ENCODE measurements around the gene CDK5RAP2. TPM values are rescaled to one million over a fixed set of nuclear protein-coding genes. Genes with fewer than 3 reads are reported as not detected.
"Not testable (repeated sequence)": the region's sequence is repeated elsewhere in the genome, so short reads cannot be mapped to it uniquely, and the experiment has no call there.

The CDK5RAP2 gene
- polyA plus RNA-seq (2012; ENCODE audit: insufficient read depth, insufficient read length) = 70.3 TPM

DNA sequence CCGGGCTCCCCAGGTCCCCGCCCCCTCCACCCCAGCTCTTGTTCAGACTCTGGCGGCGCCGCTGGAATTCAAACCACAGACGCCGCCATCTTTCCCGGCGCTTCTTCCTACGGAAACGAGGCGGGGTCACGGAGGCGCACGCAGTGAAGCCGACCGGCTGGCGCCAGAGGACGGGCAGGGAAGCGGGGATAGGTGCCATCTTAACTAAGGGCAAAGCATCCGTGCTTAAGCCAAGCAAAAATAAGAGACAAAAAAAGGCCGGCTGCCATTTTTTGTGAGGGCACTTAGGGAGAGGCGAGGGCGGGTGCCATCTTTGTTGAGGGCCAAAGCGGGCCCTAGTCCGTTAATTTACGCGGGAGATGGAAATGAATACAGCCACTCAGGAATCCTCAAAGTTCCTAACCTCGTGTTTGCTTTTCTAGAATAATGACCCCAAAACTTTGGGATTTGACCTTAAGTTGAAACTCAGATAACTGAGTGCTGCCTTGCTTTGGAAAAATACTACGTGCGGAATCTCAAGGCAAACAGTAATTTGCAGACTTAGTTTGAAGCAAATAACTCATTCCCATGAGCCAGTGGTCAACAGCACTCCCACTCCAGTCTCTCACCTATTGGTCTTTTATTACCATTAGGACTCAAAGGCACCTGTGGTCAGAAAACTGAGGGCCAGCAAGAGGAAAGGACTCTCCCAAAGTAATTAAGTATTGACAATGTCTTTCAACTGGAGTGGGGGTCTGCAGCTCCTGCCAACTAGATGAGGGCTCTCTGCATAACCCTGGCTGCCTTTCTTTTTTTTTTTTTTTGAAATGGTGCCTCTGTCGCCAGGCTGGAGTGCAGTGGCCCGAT is at the start of gene CDK5RAP2:
Gene CDK5RAP2 (minus strand): TSS at position 117 of the 846 bp plus-strand sequence. CDS start 189 bp downstream, outside the sequence.
- DNase-seq (ENCODE audit: low read depth, low spot score) = peak; percentile 98
- peak within 1 kb of the TSS; percentile 98 for H3K4me3 ChIP-seq (ENCODE audit: low read length)

DNA sequence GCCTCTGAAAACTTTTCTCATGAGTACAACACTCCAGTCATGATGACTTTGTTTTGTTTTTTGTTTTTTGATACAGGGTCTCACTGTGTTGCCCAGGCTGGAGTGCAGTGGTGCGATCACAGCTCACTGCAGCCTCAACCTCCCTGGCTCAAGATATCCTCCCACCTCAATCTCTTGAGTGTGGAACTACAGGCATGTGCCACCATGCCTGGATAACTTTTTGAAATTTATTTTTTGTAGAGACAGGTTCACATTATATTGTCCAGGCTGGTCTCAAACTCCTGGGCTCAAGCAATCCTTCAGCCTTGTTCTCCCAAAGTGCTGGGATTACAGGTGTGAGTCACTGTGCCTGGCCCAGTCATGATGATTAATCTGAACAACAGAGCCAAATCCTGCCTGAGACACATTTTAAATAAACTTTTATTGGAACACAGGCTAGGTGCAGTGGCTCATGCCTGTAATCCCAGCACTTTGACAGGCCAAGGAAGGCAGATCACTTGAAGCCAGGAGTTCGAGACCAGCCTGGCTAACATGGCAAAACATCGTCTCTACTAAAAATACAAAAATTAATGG is 49.0 kb upstream of the CDK5RAP2 start:
- not testable (repeated sequence) for H3K4me3 ChIP-seq (ENCODE audit: low read length); DNase-seq (ENCODE audit: low read depth, low spot score)

DNA sequence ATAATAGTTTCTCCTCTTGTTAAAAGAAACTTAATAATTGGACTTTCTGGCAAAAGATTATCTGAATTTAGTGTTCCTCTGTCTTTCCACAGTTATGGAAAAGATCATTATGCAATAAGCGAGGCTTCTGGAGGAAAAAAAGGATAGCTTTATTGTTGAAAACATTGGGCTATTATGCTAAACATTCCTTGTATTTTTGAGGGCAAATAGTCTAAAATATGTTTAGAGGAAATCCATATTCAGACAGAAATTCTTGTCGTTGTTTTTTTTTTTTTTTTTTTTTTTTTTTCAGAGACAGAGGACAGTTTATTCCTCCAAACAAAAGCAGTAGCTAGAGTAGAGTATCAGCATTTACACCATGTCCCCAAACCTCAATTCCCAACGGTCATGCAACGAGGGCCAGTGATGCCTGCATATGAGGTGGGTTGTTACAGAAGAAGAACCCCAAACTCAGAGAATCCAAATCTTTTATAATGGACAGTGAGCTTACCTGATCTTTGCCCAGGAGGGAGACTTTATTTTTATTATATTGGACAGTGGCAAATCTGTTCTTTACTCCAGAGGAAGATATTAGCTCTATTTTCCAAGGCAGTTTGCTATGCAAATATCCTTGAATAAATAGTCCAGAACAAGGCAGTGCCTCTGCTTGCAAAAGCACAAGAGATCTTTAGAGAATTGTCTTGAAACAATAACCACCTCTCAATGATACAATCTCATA is 48.4 kb upstream of the CDK5RAP2 start:
- no peak for DNase-seq (ENCODE audit: low read depth, low spot score)
- no peak overlapping the region for H3K4me3 ChIP-seq (ENCODE audit: low read length)

DNA sequence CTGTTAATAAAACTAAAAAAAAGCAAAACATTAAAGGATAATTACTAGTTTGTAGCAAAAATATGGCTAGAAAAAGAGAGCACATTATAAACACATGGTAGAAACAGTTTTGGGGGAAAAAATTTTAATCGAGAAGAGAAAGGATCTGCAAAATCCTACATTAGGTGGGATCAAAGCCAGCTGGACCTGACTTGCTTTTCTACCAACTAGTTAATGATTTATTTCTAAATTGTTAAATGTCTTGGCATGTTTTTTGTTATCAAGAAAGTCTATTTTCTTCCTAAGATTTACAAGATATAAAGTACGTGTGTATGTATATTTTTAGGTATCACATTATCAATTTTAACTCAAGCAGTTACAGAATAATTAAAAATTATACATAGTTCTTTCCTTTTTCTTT is 47.1 kb upstream of the CDK5RAP2 start:
- H3K4me3 ChIP-seq (ENCODE audit: low read length) = no peak overlapping the region
- no peak for DNase-seq (ENCODE audit: low read depth, low spot score)

DNA sequence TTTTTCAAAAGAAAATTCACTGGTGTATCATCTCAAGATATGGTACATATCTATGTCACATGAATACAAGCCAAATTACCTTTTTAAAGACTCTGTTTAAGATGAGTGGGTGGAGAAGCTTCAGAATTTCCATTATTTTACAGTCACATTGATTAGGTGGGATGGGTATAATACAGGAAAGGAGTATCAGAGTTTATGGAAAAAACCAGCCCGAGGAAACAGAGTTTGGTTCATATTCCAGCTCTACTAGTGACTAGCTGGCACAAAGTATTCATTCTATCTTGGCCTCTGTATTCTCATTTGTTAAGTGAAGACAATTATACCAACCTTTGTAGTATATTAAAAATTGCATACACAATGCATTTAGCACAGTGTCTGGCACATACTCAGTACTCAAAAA is 46.5 kb upstream of the CDK5RAP2 start:
- H3K4me3 ChIP-seq (ENCODE audit: low read length) = no peak overlapping the region
- no peak for DNase-seq (ENCODE audit: low read depth, low spot score)

DNA sequence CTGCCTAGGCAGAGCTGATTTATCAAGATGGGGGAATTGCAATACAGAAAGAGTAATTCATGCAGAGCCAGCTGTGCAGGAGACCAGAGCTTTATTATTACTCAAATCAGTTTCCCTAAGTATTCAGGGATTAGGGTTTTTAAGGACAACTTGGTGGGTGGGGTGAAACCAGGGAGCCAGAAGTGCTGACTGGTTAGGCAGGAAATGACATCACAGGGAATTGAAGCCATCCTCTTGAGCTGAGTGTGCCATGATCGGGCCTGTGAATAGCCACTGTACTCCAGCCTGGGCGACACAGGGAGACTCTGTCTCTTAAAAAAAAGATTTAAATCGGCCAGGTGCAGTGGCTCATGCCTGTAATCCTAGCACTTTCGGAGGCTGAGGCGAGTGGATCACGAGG is 45.3 kb upstream of the CDK5RAP2 start:
- DNase-seq (ENCODE audit: low read depth, low spot score) = no peak
- H3K4me3 ChIP-seq (ENCODE audit: low read length) = no peak overlapping the region

DNA sequence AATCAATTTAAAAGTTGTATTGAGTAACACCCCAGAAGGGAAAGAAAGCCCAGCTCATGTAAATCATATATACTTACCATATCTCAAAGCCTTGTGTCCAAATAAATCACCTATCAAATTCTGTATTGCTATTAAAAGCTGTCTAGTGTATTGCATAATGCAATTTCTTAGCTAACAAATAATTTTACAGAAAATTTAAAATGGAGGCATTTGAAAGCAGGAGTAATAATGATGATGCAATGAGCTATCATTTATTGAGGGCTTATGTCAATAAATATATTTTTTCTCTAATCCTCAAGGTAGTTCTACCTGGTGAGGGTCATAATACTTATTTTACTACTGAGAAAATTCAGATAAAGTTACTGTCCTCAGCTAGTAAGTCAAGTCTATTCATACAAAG is 42.8 kb upstream of the CDK5RAP2 start:
- H3K4me3 ChIP-seq (ENCODE audit: low read length) = no peak overlapping the region
- DNase-seq (ENCODE audit: low read depth, low spot score) = no peak

DNA sequence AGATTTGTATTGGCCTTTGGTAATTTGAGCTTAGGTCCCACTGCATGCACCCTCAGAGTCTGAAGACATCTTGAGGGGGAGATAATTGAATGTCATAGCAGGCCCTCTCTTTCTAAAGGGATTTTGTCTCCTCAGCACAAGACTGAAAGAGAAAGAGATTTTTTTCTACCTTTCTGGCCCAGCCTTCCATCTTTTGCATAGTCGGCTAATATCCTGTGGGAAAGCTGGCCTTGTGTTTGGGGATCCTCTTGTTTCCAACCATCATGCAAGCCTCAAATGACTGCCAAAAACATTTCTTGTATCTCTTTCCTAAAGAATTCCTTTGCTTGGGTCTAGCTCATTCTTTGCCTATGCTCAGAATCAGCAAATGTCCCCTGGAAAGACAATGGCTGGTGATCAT is 42.0 kb upstream of the CDK5RAP2 start:
- H3K4me3 ChIP-seq (ENCODE audit: low read length) = no peak overlapping the region
- DNase-seq (ENCODE audit: low read depth, low spot score) = no peak

DNA sequence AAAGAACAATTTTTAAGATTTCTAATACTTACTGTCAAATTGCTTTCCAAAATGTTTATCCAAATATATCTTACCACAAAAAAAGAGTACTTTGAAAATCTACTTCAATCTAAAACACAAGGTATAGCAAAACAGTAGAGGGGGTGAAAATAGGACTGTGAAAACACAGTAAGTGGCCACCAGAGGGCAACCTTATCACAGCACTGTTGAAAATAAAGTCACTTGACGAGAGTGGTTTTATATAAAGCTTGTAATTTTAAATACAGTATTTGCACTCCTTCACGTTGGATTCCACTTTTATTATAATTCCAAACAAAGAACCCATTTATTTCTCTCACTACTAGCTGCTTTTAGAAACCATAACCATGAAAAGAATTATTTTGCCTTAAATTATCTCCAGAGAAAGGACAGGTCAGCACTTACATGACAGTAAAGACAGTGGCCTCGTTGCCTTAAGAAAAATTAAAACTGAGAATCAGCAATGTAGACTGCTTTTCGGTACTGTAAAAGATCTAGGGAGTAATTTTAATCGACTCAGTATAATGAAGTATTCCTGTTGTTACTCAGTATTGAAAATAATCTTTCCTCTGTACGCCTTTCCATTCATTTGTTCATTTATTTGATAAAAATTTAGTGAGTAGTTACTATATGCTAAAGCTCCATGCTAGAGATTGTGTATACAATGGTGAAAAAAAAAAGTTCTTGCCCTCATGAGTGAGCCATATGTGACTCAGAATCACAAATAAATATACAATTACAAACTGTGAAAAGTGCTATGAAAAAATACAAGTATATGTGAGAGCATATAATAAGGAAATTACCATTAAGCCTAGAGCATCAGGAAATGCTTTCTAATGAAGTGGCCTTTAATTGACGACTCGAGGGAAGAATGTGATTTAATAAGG is 40.0 kb upstream of the CDK5RAP2 start:
- DNase-seq (ENCODE audit: low read depth, low spot score) = peak; percentile 66
- no peak overlapping the region for H3K4me3 ChIP-seq (ENCODE audit: low read length)

DNA sequence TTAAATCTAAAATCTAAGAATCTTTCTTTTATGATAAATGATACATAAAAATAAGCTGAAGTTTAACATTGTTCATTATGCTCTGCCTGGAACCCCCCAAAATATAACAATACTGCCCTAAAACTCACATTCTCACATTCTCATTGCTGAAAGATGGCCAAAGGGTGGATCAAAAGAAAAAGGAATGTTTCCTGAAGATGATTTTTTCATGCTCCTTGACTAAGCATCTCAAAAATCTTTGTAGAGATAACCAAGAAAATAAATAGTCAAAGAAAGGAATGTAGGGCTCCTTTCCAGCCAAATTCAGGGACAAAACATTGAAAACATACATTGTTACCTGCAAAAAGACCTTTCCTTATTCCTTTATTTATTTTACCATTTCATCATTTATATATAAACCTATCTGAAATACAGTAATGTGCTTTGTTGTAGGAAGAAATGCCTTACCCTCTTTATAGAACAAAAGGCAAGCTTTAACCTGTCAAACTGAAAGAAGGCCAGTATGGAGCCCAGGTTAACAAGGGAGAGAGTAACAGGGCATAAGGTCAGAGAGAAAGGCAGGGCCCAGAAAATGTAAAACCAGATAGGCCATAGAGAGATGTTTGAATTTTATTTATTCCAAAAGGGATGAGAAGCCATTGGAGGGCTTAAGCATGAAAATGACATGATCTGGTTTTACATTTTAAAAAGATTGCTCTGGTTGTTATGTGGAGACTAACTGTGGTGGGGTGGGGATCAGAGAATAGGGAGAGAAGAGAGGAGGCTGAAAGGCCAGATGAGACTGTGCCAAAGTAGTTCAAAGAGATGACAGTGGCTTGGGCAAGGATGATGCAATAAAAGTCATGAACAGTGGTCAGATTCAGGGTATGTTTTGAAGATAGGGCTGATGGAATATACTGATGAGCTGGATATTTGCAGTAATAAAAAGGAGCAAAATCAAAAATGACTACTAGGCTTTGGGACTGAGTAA is 37.3 kb upstream of the CDK5RAP2 start:
- no peak overlapping the region for H3K4me3 ChIP-seq (ENCODE audit: low read length)
- no peak for DNase-seq (ENCODE audit: low read depth, low spot score)

DNA sequence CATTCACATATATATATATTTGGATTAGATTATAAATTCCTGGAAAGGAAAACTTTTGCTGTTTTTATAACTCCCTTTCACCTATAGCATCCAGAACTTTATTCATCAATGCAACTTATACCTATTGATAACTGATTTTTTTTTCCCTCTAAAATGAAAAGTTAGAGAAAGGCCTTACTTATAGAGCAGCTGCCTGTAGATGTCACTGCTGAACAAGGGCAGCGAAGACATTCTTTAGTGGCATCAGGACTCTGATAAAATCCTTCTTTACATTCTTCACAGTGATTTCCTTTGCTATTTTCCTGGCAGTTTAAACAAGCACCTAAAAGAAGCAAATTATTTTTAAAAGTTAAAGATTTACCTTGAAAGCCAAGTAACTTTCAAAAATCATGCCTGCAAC is 32.3 kb upstream of the CDK5RAP2 start:
- DNase-seq (ENCODE audit: low read depth, low spot score) = no peak
- no peak overlapping the region for H3K4me3 ChIP-seq (ENCODE audit: low read length)

DNA sequence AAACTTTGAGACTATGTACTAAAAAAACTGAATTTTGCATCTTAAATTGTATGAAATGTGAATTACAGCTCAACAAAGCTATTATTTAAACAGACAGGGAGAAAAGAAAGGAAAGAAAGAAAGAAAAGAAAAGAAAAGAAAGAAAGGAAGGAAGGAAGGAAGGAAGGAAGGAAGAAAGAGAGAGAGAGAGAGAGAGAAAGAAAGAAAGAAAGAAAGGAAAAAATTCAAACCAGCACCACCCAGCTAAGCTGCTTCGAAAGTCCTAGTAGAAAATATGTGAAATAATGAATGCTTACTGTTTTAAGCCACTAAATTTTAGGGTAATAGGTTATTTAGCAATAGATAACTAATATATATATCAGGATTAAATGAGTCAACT is 31.7 kb upstream of the CDK5RAP2 start:
- DNase-seq (ENCODE audit: low read depth, low spot score) = no peak
- no peak overlapping the region for H3K4me3 ChIP-seq (ENCODE audit: low read length)

DNA sequence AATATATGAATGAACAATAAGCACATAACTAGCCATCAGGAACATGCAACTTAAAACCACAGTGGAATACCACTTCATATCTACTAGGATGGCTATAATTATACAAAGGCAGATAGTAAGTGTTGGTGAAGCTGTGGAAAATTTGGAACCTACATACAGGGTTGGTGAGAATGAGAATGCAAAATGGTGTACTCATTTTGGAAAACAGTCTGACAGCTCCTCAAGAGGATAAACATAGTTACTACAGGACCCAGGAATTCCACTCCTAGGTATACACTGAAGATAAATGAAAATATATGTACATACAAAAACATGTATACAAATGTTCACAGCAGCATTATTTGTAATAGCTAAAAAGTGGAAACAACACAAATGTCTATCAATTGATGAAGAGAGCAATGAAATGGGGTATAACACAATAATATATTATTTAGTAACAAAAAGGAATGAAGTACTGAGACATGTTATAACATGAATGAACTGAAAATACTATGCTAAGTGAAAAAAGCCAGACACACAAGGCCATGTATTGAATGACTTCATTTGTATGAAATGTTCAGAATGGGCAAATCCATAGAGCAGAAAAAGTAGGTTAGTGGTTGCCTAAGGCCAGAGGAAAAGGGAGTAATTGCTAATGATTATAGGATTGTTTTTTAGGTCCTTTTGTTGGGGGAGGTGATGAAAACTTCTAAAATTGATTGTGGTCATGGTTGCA is 31.2 kb upstream of the CDK5RAP2 start:
- DNase-seq (ENCODE audit: low read depth, low spot score) = no peak
- H3K4me3 ChIP-seq (ENCODE audit: low read length) = no peak overlapping the region

DNA sequence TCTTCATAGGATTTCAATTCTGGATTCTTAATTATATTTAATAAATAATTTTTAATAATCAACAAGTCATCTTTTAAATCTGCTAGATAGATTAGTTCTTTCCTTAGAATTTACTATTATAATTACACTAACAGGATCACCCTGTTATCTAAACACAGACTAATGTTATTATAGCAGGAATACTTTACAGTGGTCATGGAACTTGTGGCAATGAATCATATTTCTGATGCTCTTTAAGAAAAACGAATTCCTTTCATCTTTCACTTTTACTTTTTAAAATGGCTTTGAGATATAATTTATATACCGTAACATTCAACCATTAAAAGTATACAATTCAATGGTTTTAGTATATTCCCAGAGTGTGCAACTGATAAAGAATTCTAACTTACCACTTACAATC is 29.7 kb upstream of the CDK5RAP2 start:
- no peak overlapping the region for H3K4me3 ChIP-seq (ENCODE audit: low read length)
- no peak for DNase-seq (ENCODE audit: low read depth, low spot score)

DNA sequence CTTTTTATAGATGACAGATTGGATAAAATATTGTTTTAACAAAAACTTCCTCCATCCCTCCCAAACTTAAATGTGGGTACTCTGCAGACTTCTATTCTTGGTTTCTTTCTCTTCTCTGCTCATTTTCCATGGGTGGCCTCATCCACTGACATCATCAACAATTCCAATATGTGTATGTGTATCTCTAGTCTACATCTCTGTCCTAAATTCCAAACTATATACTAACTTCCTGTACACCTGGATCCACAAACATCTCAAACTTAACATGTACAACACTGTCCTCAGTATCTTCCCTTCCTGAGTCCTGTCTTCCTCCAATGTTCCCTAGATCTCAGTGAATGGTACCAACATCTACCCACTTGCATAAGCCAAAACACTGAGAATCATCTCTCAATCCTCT is 28.5 kb upstream of the CDK5RAP2 start:
- no peak for DNase-seq (ENCODE audit: low read depth, low spot score)

DNA sequence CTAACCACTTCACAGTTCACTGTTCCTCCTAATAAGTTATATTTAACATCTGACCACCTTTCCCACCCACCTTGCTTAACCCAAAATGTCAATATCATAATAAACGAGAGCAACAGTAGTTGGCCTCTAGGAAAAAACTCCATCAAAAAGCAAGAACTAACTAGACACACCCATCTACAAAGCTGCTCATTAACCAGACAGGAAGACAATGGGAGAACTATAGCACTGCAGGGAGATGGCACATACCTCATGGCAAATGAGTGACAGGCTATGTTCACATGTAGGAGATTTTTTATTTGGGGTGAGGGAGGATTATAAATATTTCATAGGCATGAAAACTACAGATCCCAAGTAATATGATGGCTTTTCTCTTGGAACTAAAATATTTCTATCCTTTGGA is 23.6 kb upstream of the CDK5RAP2 start:
- DNase-seq (ENCODE audit: low read depth, low spot score) = no peak

More for the DNA sequence above, 28.5 kb upstream of the CDK5RAP2 start:
- H3K4me3 ChIP-seq (ENCODE audit: low read length) = no peak overlapping the region

DNA sequence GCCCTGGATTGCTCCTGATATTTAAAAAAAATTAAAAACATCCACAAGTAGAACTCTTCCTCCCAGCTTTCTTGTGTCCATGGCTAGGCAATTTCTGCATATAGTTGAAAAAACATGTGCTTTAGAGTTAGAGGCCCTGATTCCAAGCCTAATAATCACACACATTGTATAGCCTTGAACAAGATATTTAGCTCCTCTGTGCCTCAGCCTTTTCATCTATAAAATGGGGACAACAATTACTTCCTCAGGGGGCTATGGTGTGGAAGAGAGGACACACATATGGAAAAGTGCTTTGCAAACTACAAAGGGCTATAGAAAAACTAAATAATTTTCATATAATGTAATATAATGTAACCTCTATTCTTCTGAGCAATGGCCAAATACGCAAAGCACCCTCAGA is 23.0 kb upstream of the CDK5RAP2 start:
- DNase-seq (ENCODE audit: low read depth, low spot score) = no peak
- H3K4me3 ChIP-seq (ENCODE audit: low read length) = no peak overlapping the region

More for the DNA sequence above, 23.6 kb upstream of the CDK5RAP2 start:
- H3K4me3 ChIP-seq (ENCODE audit: low read length) = no peak overlapping the region

DNA sequence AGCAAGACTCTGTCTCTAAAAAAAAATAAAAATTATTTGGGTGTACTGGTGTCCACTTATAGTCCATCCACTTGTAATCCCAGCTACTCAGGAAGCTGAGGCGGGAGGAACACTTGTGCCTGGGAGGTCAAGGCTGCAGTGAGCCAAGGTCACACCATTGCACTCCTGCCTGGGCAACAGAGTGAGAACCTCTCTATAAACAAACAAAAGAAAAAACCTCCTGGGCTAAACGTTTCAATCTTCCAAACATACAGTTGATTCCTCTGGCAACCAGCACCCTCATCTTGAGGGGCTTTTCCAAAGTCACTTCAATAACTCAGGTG is 13.9 kb upstream of the CDK5RAP2 start:
- no peak overlapping the region for H3K4me3 ChIP-seq (ENCODE audit: low read length)
- no peak for DNase-seq (ENCODE audit: low read depth, low spot score)

All from Jurkat, Clone E6-1 (cell line).